H1 (cell line): ENCODE data around the gene SEZ6L. TPM values are rescaled to one million over a fixed set of nuclear protein-coding genes. Genes with fewer than 3 reads are reported as not detected.

Experiments used
- CTCF ChIA-PET: fragments of 300-600 bp; sonication (Branson Sonifier 250); formaldehyde crosslinking; loops from one replicate; lab custom pipeline; 2021; ENCODE audit not compliant: partially characterized antibody; lab: Charles Lee
- POLR2A ChIA-PET: fragments of 300-600 bp; sonication (Branson Sonifier 250); formaldehyde crosslinking; loops from one replicate; lab custom pipeline; 2021; ENCODE audit warnings: inconsistent platforms; ENCODE audit not compliant: partially characterized antibody; lab: Charles Lee
- DNase-seq, 2 experiments: peaks; one replicate each; pipeline versions ENCODE4 v3.0.0 to v3.0.0-alpha.2; 2010 to 2022; ENCODE audit warnings: low spot score in 2 of 2, low read depth in 1 of 2, mixed read lengths in 1 of 2
- FAIRE-seq: peaks from 2 replicates; lab custom pipeline; 2011; peaks lifted over from hg19 to GRCh38; lab: Jason Lieb, UNC
- H2AFZ ChIP-seq: 2 replicates; pipeline ENCODE4 v1.8.1; 2012; ENCODE audit warnings: low read length, inconsistent platforms
- H2AK5ac ChIP-seq: 2 replicates; pipeline ENCODE4 v1.6.1; 2013; ENCODE audit warnings: low read depth, low read length
- H2BK120ac ChIP-seq: replicated peaks from 2 replicates; pipeline ENCODE3; 2013; ENCODE audit warnings: low read depth, low read length, inconsistent platforms
- H2BK12ac ChIP-seq: 2 replicates; pipeline ENCODE4 v1.6.1; 2013; ENCODE audit warnings: low read depth, low read length
- H2BK15ac ChIP-seq: 2 replicates; pipeline ENCODE4 v1.6.1; 2013; ENCODE audit warnings: low read length
- H2BK20ac ChIP-seq: 2 replicates; pipeline ENCODE4 v1.6.1; 2013; ENCODE audit warnings: low read length
- H2BK5ac ChIP-seq: 2 replicates; pipeline ENCODE4 v1.6.1; 2013; ENCODE audit warnings: low read depth, low read length
- H3K14ac ChIP-seq: 2 replicates; pipeline ENCODE4 v1.6.1; 2013; ENCODE audit warnings: inconsistent platforms; ENCODE audit not compliant: insufficient read length
- H3K18ac ChIP-seq: 2 replicates; pipeline ENCODE4 v1.6.1; 2013; ENCODE audit warnings: low read length; ENCODE audit errors: extremely low read depth
- H3K23ac ChIP-seq: 2 replicates; pipeline ENCODE4 v1.6.1; 2013; ENCODE audit warnings: inconsistent platforms; ENCODE audit not compliant: insufficient read length
- H3K23me2 ChIP-seq: 2 replicates; pipeline ENCODE4 v1.6.1; 2013; ENCODE audit warnings: low read depth, low read length
- H3K27ac ChIP-seq: 2 replicates; pipeline ENCODE4 v1.6.1; 2011; ENCODE audit warnings: low read depth, low read length, inconsistent platforms
- H3K27me3 ChIP-seq, 4 experiments: replicated peaks in 1 of 4; 1 replicate in 1 of 4; 2 replicates in 3 of 4; pipeline versions ENCODE4 v1.6.1 to v1.8.1; 2011 to 2013; ENCODE audit warnings: low read length in 3 of 4, mild to moderate bottlenecking in 3 of 4, inconsistent platforms in 2 of 4, mixed read lengths in 2 of 4, moderate library complexity in 1 of 4; ENCODE audit not compliant: control insufficient read depth in 3 of 4, insufficient read depth in 3 of 4; ENCODE audit errors: extremely low read depth in 1 of 4
- H3K36me3 ChIP-seq, 4 experiments: 2 replicates each; pipeline versions ENCODE4 v1.6.1 to v1.8.1; 2011 to 2013; ENCODE audit warnings: mild to moderate bottlenecking in 4 of 4, low read length in 3 of 4, moderate library complexity in 2 of 4, control low read depth in 1 of 4, inconsistent platforms in 1 of 4; ENCODE audit not compliant: insufficient read depth in 4 of 4, control insufficient read depth in 2 of 4
- H3K4ac ChIP-seq: replicated peaks from 2 replicates; pipeline ENCODE3; 2013; ENCODE audit warnings: low read length, low read depth, mixed read lengths, inconsistent platforms; ENCODE audit not compliant: insufficient read length
- H3K4me1 ChIP-seq, 4 experiments: replicated peaks in 1 of 4; 1 replicate in 1 of 4; 2 replicates in 3 of 4; pipeline versions ENCODE4 v1.6.1 to v1.8.1; 2011 to 2013; ENCODE audit warnings: low read length in 3 of 4, inconsistent platforms in 2 of 4, mixed read lengths in 1 of 4; ENCODE audit not compliant: insufficient read depth in 4 of 4, control insufficient read depth in 3 of 4
- H3K4me2 ChIP-seq, 2 experiments: 2 replicates each; pipeline versions ENCODE4 v1.6.1 to v1.8.1; 2011 to 2013; ENCODE audit warnings: low read depth in 2 of 2, low read length in 2 of 2, control low read depth in 1 of 2, inconsistent platforms in 1 of 2, mild to moderate bottlenecking in 1 of 2; ENCODE audit not compliant: insufficient read depth in 1 of 2
- H3K4me3 ChIP-seq, 4 experiments: fragments of 200-600, 300-600 bp in 1 of 4; sonication (generic), shearing (Covaris generic), sonication (Bioruptor Twin) in 1 of 4; 2 replicates each; pipeline versions ENCODE4 v1.5.1 to v1.8.1; 2011 to 2016; ENCODE audit warnings: low read length in 4 of 4, low read depth in 3 of 4, control low read depth in 2 of 4, inconsistent platforms in 2 of 4, mild to moderate bottlenecking in 2 of 4, mixed read lengths in 1 of 4, moderate library complexity in 1 of 4; ENCODE audit not compliant: insufficient read depth in 2 of 4; ENCODE audit errors: extremely low read depth in 1 of 4
- H3K56ac ChIP-seq: replicated peaks from 2 replicates; pipeline ENCODE3; 2013; ENCODE audit warnings: low read depth, mild to moderate bottlenecking, mixed read lengths, low read length, inconsistent platforms; ENCODE audit not compliant: insufficient read length
- H3K79me1 ChIP-seq: 2 replicates; pipeline ENCODE4 v1.6.1; 2013; ENCODE audit warnings: low read depth, low read length, control low read depth
- H3K79me2 ChIP-seq, 2 experiments: 2 replicates each; pipeline versions ENCODE4 v1.6.1 to v1.8.1; 2012 to 2013; ENCODE audit warnings: low read length in 2 of 2, mild to moderate bottlenecking in 2 of 2, inconsistent platforms in 1 of 2; ENCODE audit not compliant: insufficient read depth in 2 of 2, control insufficient read depth in 1 of 2
- H3K9ac ChIP-seq, 4 experiments: replicated peaks in 1 of 4; 1 replicate in 1 of 4; 2 replicates in 3 of 4; pipeline versions ENCODE4 v1.6.1 to v1.8.1; 2011 to 2013; ENCODE audit warnings: low read depth in 3 of 4, low read length in 3 of 4, control low read depth in 2 of 4, mild to moderate bottlenecking in 2 of 4, moderate library complexity in 2 of 4, inconsistent platforms in 1 of 4; ENCODE audit errors: extremely low read depth in 1 of 4
- H3K9me3 ChIP-seq, 2 experiments: 2 replicates each; pipeline versions ENCODE4 v1.6.1 to v1.8.1; 2012 to 2013; ENCODE audit warnings: mild to moderate bottlenecking in 2 of 2, moderate library complexity in 2 of 2, control low read depth in 1 of 2, inconsistent platforms in 1 of 2, low read depth in 1 of 2, low read length in 1 of 2, mixed read lengths in 1 of 2; ENCODE audit not compliant: insufficient read depth in 2 of 2
- H4K20me1 ChIP-seq, 2 experiments: replicated peaks in 1 of 2; 2 replicates each; pipeline versions ENCODE3 to v1.8.1; 2011 to 2013; ENCODE audit warnings: inconsistent platforms in 2 of 2, low read length in 2 of 2, mild to moderate bottlenecking in 1 of 2; ENCODE audit not compliant: insufficient read depth in 2 of 2, control insufficient read depth in 1 of 2
- H4K5ac ChIP-seq: 2 replicates; pipeline ENCODE4 v1.6.1; 2013; ENCODE audit warnings: low read length, low read depth, mixed read lengths, inconsistent platforms; ENCODE audit not compliant: insufficient read length
- H4K8ac ChIP-seq: 2 replicates; pipeline ENCODE4 v1.8.0; 2013; ENCODE audit warnings: mild to moderate bottlenecking, moderate library complexity, low read length, inconsistent platforms; ENCODE audit not compliant: insufficient read depth; ENCODE audit errors: extremely low read depth
- H4K91ac ChIP-seq: replicated peaks from 2 replicates; pipeline ENCODE3; 2013; ENCODE audit warnings: low read length, mixed read lengths, inconsistent platforms; ENCODE audit not compliant: insufficient read length
- WGBS, 2 experiments: shearing (Covaris generic) in 1 of 2; methylation state at CpG; one replicate each; pipeline versions ENCODE4 v1.1.6 to v1.1.7; 2013 to 2015; ENCODE audit warnings: low lambda C conversion rate in 2 of 2, mixed read lengths in 2 of 2, inconsistent platforms in 1 of 2, low coverage in 1 of 2, missing lambda C conversion rate in 1 of 2; ENCODE audit not compliant: insufficient replicate concordance in 2 of 2, insufficient coverage in 1 of 2, insufficient read length in 1 of 2; ENCODE audit errors: extremely low coverage in 1 of 2, missing lambda C conversion rate in 1 of 2; 5-methylcytosine and 5-hydroxymethylcytosine counted together
- polyA plus RNA-seq, 7 experiments: library from polyadenylated mRNA; depleted of rRNA in 3 of 7; stranded (reverse) in 5 of 7; unstranded in 2 of 7; fragments of >200 nt in 5 of 7; fragments of 200-250 nt in 2 of 7; gene quantifications; 1 replicate in 5 of 7; 2 replicates in 1 of 7; 4 replicates in 1 of 7; pipeline versions ENCODE4 v1.2.1 to v1.2.3, GENCODE V29; 2011 to 2013; ENCODE audit warnings: missing spikeins in 2 of 7, mixed read lengths in 2 of 7
- total RNA-seq: library from RNA; stranded (reverse); fragmentation: NEBNext Ultra II Directional; extraction: Animal tissue kit (Norgen Biotek cat#: 25700); gene quantifications from 2 replicates; pipeline ENCODE4 v1.2.1, GENCODE V29; 2021

SEZ6L gene
- total and polyA plus RNA-seq, 2 of the 8 experiments (the other 6 are each of a cell fraction or from before 2014, with no cell fraction given) = 0.06 to 0.33 TPM

- Histone ChIP-seq H3K23me2 (peaks cover 7% of the 10 kb centered on the region; the same call in 1 of the 2 replicates), H3K9ac (no peak overlapping the region), H4K5ac (no peak overlapping the region), H3K4me2 (no peak overlapping the region), H3K9me3 (no peaks in the 10 kb centered on the region), H3K56ac (no peak overlapping the region), H3K23ac (no peak overlapping the region), H4K8ac (no peak overlapping the region), H2BK120ac (no peak overlapping the region), H3K79me1 (0 out of 2 replicates have a peak, but pooled peaks cover 3% of the 10 kb centered on the region), H4K91ac (no peak overlapping the region), H3K36me3 (no peaks in the 10 kb centered on the region; a peak in 1 of 8 replicates), H4K20me1 (peaks cover 0 to 6% of the 10 kb centered on the region in 2 experiments), H3K27ac (no peak overlapping the region), H2BK15ac (no peak overlapping the region), H3K27me3 (no peaks in the 10 kb centered on the region; a peak in 1 of 7 replicates), H3K4me1 (no peaks in the 10 kb centered on the region), H3K4ac (no peak overlapping the region), H2BK5ac (no peak overlapping the region), H3K14ac (no peak overlapping the region), H2AFZ (no peak overlapping the region), H2BK12ac (no peak overlapping the region), H3K18ac (no peak overlapping the region), H2BK20ac (no peak overlapping the region), H3K79me2 (no peaks in the 10 kb centered on the region), H3K4me3 (no peak overlapping the region), H2AK5ac (no peak overlapping the region)
- CTCF ChIA-PET = interaction anchor here (0.7 to 19.8 kb wide), 8 partner anchors 9 to 189 kb away, joined by 3 to 246 read pairs (median 4); partner anchors contain the start of gene SEZ6L
- DNase-seq (no peak), FAIRE-seq (no peak)
- POLR2A ChIA-PET = no interaction called here
- 74% methylated on average over 4 of the region's 4 CpGs; no CpG with 5 or more reads in 1 of the 2 experiments for WGBS, 2 experiments
Measured at GRCh38 chr22:26324150-26324549, 154.9 kb downstream of the SEZ6L start.
